ENCODE results near the gene METTL13. TPM values are rescaled to one million over a fixed set of nuclear protein-coding genes. Genes with fewer than 3 reads are reported as not detected.

Gene METTL13
- total and polyA plus RNA-seq, 9 of the 15 experiments (the other 6 are each of a cell fraction or from before 2014, with no cell fraction given), result 18.9 to 78.9 (median 54.9) TPM

DNA sequence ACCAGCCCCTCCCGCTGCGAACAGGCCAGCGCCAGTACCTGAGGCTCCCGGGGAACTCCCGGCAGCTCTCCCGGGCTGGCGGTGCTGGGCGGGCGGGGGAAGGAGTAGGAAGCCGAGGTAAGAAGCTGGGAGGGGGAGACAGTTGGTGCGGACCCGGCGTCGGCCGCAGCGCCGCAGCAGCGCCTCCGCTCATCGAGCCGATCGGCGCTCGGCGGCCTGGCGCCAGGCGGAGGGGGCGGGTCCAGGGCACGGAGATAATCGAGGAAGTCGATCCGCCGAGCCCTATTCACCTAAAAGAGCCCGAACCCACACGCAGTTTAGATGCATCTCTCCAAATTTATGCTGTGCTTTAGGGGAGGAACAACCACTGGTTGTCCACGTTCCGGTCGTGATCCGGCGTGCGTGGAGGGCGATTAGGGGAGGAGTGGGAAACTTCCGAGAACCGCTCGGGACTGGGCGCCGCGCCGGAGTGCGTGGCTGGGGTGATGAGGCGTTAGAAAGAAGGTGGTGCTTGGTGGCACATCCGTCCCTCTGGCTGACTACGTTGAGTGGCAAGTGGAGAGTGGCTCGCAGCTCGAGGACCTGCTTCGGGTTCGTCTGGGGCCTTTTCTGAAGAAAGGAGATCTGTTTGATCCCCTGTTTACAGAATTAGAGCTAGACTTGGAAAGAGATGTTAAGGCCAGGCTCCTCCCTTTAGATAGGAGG lies 39.4 kb upstream of the METTL13 start, which contains the start of gene VAMP4 (continued):
- TF ChIP-seq ZNF639 (CRISPR knock-in tag; conservative IDR thresholded peaks at IDR 0.05 in 1 of 2, IDR thresholded peaks at IDR 0.05 in 1 of 2) (0 out of 4 replicates have a peak, but pooled peaks of 1 of the 2 experiments have one; percentile 14), HCFC1 (IDR thresholded peaks at IDR 0.05; ENCODE audit: low read depth, low read length) (peak; percentile 84), MBD2 (IDR thresholded peaks at IDR 0.05; ENCODE audit: borderline replicate concordance, low read depth) (peak; percentile 76; the same call in 1 of the 2 replicates), MTF1 (CRISPR knock-in tag; IDR thresholded peaks at IDR 0.05; ENCODE audit: borderline replicate concordance) (no peak), KLF6 (CRISPR knock-in tag; IDR thresholded peaks at IDR 0.05; ENCODE audit: borderline replicate concordance) (no peak), ZNF384 (IDR thresholded peaks at IDR 0.05; ENCODE audit: low read depth, low read length) (peak; percentile 36), NRF1 (conservative IDR thresholded peaks at IDR 0.05 in 1 of 2, IDR thresholded peaks at IDR 0.05 in 1 of 2) (peak; percentile 64 to 75), CUX1 (CRISPR knock-in tag; IDR thresholded peaks at IDR 0.05) (no peak), DNMT1 (IDR thresholded peaks at IDR 0.05) (0 out of 2 replicates have a peak, but pooled peaks have one; percentile 1), ZNF717 (CRISPR knock-in tag; IDR thresholded peaks at IDR 0.05) (no peak)
- TF ChIP-seq, protein P1, sequence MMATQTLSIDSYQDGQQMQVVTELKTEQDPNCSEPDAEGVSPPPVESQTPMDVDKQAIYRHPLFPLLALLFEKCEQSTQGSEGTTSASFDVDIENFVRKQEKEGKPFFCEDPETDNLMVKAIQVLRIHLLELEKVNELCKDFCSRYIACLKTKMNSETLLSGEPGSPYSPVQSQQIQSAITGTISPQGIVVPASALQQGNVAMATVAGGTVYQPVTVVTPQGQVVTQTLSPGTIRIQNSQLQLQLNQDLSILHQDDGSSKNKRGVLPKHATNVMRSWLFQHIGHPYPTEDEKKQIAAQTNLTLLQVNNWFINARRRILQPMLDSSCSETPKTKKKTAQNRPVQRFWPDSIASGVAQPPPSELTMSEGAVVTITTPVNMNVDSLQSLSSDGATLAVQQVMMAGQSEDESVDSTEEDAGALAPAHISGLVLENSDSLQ (IDR thresholded peaks at IDR 0.05), result peak; percentile 74
- TF ChIP-seq, protein P2, sequence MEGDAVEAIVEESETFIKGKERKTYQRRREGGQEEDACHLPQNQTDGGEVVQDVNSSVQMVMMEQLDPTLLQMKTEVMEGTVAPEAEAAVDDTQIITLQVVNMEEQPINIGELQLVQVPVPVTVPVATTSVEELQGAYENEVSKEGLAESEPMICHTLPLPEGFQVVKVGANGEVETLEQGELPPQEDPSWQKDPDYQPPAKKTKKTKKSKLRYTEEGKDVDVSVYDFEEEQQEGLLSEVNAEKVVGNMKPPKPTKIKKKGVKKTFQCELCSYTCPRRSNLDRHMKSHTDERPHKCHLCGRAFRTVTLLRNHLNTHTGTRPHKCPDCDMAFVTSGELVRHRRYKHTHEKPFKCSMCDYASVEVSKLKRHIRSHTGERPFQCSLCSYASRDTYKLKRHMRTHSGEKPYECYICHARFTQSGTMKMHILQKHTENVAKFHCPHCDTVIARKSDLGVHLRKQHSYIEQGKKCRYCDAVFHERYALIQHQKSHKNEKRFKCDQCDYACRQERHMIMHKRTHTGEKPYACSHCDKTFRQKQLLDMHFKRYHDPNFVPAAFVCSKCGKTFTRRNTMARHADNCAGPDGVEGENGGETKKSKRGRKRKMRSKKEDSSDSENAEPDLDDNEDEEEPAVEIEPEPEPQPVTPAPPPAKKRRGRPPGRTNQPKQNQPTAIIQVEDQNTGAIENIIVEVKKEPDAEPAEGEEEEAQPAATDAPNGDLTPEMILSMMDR (IDR thresholded peaks at IDR 0.05 in 2 of 3, conservative IDR thresholded peaks at IDR 0.05 in 1 of 3; ENCODE audit: insufficient read depth in 2 of 3, low read depth in 1 of 3, low read length in 3 of 3), result peak in 1 of 3 experiments; percentile 14; a peak in 2 of 6 replicates
- TF ChIP-seq, protein P3, sequence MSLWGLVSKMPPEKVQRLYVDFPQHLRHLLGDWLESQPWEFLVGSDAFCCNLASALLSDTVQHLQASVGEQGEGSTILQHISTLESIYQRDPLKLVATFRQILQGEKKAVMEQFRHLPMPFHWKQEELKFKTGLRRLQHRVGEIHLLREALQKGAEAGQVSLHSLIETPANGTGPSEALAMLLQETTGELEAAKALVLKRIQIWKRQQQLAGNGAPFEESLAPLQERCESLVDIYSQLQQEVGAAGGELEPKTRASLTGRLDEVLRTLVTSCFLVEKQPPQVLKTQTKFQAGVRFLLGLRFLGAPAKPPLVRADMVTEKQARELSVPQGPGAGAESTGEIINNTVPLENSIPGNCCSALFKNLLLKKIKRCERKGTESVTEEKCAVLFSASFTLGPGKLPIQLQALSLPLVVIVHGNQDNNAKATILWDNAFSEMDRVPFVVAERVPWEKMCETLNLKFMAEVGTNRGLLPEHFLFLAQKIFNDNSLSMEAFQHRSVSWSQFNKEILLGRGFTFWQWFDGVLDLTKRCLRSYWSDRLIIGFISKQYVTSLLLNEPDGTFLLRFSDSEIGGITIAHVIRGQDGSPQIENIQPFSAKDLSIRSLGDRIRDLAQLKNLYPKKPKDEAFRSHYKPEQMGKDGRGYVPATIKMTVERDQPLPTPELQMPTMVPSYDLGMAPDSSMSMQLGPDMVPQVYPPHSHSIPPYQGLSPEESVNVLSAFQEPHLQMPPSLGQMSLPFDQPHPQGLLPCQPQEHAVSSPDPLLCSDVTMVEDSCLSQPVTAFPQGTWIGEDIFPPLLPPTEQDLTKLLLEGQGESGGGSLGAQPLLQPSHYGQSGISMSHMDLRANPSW (CRISPR knock-in tag; IDR thresholded peaks at IDR 0.05), result peak; percentile 90; the same call in 1 of the 2 replicates
